Activated effector memory CD4-positive, alpha-beta T cell treated with anti-CD3 and anti-CD28 coated beads, Interleukin-2, amount 50 U/mL, for 16 hours (primary cell): ENCODE results near the gene MYO1F.
"Not testable (repeated sequence)": the region's sequence is repeated elsewhere in the genome, so short reads cannot be mapped to it uniquely, and the experiment has no call there.

ENCODE experiments used
- DNase-seq: peaks from one replicate; pipeline ENCODE4 v3.0.0-alpha.2; 2020

The MYO1F gene

DNA sequence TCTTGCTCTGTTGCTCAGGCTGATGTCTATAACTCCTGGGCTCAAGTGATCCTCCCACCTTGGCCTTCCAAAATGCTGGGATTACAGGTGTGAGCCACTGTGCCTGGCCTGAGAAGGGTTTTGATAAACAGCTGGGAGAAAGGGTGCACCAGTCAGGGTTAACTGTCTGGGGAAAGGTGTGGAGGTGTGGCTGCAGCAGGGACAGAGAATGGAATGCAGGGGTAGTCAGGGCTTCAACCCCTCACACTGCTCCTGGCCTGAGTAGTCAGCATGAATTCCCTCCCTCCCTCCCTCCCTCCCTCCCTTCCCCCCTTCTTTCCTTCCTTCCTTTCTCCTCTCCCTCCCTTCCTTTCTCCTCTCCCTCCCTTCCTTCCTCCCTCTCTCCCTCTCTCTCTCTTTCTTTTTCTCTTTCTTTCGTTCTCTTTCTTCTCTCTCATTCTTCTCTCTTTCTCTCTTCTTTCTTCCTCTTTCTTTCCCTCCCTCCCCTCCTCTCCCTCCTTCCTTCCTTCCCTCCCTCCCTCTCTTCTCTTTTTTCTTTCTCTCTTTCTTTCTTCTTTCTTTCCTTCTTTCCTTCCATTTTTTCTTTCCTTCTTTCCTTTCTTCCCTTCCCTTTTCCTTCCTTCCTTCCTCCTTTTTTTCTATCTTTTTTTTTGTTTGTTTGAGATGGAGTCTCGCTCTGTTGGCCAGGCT is 16.0 kb downstream of the MYO1F start:
- no peak for DNase-seq

DNA sequence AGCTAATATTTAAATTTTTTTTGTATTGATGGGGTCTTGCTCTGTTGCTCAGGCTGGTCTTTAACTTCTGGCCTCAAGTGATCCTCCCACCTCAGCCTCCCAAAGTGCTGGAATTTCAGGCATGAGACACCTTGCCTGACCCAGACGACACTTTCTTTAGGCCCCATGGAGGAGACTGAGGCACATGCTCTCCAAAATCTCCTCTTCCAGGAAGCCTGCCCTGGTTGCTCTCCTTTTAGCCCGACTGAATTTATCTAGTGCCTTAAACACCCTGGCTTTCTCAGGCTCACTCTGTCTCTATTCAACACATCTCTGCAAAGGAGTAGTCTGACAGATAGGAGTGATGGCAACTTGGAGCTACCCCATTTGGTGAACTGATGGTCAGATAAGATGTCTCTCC is 18.9 kb downstream of the MYO1F start:
- no peak for DNase-seq

DNA sequence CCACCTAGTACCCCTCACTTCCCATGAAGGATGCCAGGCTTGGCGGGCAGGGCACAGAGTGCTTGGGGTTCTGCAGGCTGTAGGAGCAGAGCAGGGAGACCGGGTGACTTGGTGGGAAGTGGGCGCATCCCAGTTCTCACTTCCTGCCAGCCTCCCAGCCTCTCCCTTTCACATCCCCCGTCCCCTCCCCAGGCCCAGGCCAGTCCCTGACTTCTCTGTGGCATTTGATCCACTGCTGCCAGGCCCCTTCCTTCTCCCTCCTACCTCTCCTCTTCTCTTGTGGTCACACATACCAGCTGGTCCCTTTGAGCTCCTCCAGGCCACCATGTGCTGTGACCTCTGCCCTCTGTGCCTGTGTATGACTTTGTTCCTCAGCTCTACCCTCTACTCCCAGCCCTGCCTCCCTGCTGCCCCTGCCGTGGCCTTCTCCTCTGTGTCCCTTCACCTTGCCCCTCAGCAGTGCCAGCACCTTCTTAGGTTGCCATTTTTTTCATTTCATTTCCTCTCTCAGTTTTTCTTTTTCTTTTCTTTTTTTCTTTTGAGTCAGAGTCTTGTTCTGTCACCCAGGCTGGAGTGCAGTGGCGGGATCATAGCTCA is 19.5 kb downstream of the MYO1F start:
- no peak for DNase-seq

DNA sequence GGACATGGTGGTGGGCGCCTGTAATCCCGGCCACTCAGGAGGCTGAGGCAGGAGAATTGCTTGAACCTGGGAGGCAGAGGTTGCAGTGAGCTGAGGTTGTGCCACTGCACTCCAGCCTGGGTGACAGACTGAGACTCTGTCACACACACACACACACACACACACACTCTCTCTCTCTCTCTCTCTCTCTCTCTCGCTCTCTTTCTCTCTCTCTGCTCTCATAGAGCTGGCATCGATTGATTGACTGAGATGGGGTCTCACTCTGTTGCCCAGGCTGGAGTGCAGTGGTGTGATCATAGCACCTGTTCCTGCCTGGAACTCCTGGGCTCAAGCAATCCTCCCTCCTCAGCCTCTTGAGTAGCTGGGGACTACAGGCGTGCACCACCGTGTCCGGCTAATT is 23.5 kb downstream of the MYO1F start:
- not testable (repeated sequence) for DNase-seq

DNA sequence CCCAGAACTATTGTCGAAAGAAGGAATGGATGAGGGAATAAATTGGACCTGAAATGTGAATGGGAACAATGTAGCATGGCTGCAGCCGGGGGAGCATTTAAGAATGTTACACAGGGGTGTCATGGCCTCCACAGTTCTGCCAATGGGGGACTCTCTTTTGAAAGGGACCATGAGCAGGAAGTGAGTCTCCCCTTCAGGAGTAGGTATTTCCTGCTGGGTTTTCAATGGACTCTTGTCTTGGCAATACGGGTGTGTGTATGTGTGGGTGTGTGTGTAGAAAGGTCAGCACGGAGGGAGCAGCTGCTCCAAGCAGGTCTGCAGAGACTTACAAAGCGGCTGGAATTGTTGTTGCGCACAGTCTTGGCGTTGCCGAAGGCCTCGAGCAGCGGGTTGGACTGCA is 24.4 kb downstream of the MYO1F start:
- no peak for DNase-seq

DNA sequence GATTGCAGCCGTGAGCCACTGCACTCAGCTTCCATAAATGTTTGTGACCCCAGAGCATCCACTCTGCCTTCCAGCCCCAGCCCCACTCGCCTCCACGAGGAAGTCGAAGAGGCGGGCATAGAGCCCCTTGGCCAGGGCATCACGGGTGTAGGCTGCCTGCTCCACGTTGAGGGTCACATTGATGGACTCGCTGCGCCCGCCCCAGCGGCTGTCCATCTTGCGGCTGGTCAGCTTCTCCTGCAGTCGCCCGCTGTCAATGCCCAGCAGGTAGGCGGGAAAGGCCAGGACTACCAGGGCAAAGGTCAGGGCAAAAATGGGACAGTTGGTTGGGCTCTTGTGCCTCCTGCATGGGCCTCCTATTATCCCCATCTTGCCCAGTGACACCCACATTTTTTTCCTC is 27.2 kb downstream of the MYO1F start:
- DNase-seq: no peak

DNA sequence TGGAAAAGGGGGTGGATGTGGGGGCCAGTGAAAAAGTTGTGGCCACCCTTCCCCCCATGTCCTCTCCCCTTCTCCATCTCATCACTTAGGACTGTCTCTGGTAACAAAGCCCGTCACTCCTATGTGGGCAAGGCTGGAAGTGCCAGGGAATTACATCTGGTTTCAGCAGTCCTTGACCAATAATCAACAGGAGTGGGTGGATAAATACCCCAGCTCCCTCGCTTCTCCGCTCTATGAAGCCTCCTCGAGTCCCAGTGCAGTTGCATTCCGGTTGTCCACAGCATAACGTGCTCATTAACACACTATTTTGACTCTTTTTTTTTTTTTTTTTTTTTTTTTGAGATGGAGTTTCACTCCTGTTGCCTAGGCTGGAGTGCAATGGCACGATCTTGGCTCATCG is 31.5 kb downstream of the MYO1F start:
- no peak for DNase-seq

DNA sequence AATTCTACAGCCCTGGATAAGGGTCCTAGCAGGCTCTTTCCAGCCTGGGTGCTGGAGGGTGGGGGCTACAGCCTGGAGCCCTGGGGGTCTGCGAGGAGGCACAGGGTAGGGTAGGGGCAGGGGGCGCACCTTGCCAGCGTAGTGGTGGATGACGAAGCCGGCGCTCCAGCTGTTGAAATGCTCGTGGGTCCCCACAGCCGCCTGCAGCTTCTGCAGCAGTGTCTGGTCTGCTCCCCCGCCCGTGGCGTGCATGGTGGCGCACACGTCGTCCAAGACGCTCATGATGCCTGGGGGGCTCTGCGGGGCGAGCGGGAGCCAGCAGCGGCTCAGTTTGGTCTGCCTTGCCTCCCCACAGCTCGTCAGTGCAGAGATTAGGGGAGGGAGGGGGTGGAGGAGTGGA is 33.1 kb downstream of the MYO1F start:
- DNase-seq: no peak

DNA sequence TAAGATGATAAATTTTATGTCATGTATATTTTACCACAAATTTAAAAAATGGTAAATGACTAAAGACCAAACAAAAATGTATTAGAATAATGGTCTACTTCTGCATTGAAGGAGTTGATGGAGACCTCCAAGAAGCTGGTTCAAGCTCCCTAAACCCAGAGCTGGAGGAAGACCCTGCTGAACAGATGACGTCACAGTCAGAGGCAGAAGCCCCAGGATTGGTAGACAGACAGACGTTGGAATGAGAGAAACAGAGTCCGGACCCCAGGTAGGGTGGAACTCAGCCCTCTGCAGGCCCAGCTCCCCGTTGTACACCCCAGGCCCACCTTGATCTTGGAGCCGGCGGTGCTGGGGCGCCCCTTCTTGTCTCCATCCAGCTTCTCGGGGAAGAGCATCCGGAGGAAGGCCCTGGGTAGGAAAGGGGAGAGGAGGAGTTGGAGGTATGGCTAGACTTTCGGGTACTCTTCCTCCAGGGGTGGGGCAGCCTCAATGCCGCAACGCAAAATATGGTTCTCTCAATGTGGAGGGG is 37.6 kb downstream of the MYO1F start:
- DNase-seq: no peak

DNA sequence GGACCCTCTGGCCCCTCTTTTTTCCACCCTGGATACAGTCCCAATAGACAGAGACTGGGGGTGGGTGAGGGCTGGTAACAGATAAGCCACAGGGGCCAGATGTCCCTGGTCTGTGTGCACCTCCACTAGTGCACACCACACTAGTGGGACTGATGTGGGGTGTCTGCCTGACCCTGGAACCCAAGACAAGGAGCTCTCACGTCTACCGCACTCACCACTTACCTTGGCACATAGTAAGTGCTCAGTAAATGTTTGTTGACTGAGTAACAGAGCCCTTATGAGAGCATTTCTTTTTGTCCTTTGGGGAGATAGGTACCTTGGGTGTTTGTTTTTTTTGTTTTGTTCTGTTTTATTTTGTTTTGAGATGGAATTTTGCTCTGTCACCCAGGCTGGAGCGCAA is 40.1 kb downstream of the MYO1F start:
- DNase-seq: no peak

DNA sequence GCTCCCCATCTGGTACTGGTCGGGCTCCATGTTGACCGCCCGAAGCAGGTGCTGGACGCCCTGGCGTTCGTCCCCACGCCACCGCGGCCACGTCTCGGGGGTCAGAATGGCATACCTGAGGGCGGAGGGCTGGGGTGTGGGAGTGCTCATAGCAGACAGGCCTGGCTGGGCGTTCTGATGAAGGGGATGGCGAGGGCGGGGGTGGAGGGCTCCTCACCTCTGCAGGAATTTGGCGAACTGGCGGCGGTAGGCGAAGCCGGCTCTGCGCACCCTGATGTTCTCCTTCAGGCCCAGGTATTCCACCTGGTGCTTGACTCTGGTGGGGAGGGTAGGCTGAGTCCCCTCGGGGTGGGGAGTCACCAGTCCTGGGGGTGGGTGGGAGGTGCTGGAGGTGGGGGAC is 41.0 kb downstream of the MYO1F start:
- no peak for DNase-seq

DNA sequence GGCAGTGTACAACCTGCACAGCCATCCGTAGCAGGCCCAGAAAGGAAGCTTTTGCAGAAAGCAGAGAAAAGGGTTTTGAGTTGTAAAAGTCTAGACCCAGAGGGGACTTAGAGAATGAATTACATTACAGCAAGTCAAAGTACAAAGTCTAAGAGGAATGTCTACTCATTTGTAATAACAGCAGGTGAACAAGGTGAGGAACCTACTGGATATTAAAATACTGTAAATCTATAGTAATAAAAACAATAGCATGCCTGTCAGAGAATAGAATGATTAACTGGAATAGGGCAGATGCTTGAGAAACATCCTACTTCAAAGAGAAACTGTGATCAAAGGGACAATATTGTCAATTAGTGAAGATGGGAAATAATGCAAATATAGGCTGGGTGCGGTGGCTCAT is 45.0 kb downstream of the MYO1F start:
- DNase-seq: no peak

DNA sequence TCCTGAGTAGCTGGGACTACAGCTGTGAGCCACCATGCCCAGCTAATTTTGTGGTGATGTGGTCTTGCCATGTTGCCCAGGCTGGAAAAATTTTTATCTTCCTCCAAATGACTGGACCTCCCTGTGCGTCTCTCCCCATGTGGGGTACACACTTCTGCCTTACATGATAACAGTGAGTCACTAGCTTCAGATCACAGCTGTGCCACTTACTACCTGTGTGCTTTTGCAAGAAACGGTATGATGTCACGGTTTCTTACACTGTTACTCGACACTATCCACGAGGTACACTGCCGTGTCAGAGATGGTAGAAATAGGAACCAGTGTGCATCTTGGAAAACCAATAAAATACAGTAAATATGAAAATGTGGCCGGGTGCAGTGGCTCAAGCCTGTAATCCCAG is 45.8 kb downstream of the MYO1F start:
- no peak for DNase-seq

DNA sequence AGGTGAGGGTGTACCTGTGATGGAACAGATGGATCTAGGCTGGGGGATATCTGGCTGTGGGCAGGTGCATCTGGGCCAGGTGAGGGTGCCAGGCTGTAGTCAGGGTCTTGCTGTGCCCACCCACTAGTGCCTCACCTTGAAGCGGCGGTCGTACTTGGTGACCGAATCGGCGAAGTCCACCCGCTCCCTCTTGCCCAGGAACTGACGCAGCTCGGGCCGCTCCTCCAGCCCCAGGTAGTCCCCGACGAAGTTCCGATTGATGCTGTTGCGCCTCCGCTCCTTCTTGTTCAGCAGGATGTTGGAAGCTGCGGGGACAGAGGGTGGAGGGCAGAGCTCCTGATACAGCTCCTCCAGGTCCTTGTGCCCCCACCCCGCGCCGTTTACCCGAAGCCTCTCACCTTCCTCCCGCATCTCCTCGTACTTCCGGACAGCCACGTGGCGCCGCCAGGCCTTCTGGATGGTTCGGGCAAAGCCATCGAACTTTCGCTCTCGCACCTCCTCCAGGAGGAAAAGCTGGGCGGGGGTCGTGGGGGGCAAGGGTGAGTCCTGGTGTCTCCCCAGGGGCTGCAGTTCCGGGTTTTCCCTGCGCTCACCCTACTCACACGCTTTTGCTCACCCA is 47.1 kb downstream of the MYO1F start:
- DNase-seq: no peak

DNA sequence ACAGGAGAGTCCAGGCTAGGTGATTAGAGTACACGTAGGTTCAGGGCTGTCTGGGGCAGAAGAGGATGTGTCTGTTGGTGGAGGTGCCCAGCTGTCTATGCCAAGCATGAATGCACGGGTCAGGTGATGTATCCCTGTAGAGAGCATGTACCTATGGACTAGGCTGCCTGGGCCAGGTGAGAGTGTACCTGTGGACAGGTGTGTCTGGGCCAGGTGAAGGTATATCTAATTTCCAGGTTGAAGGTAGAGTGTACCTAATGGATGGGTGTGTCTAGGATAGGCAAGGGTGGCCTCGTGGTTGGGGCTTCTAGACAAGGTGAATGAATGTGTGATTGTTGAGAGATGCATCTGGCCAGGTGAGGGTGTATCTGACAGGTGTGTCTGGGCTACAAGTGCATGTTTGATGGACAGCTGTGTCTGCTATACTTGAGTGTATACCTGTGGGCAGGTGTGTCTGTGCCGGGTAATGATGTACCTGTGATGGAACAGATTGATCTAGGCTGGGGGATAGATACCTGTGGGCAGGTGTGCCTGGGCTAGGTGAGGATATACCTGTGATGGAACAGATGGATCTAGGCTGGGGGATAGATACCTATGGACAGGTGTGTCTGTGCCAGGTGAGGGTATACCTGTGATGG is 47.8 kb downstream of the MYO1F start:
- no peak for DNase-seq

DNA sequence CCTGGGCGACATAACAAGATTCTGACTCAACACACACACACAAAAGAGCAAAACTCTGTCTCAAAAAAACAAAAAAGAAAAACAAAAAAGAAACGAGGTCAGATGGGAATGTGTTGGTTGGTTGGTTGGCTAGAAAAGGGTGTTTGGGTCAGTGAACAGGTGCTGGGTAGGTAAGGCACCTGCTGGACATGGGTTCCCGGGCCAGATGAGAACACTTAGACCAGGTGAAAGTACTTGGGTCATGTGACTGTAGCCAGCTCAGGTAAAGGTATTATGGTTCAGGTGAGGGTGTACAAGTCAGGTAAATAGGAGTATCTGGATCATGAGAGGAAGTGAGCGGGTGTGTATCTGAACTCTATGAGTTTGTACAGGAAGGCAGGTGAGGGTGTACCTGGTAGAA is 48.7 kb downstream of the MYO1F start:
- DNase-seq: no peak

DNA sequence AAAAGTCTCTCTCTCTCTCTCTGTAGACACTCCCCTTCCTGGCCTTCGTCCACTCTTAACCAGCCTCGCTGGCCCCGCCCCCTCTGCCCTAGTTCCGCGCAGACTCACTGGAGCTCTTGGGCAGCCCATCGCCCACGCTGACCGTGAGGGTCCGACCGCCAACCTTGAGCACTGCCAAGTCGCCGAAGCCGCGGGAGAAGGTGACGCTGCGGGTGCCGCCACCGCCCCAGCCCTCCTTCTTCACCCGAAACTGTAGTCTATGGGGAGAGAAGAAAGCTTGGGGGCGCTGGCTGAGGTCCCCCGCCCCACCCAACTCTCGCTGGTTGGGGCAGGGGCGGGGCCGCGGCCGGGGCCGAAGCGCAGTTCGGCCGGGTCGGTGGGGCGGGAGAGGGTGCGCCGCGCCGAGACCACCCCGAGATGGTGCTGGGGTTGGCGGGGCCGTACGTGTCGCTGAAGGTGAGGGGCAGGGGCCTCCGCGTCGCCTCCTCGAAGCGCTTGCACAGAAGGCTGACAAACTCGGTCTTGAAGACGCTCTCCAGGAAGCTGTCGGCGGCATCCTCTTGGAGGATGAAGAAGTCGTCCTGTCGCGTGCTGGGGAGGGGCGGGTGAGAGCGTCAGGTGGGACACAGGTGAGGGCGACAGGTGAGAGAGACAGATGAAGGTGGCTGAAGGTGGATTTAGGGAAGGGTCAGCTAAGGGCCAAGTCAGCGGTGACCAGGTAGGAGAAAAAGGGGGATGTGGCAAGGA is 50.7 kb downstream of the MYO1F start:
- DNase-seq: no peak

DNA sequence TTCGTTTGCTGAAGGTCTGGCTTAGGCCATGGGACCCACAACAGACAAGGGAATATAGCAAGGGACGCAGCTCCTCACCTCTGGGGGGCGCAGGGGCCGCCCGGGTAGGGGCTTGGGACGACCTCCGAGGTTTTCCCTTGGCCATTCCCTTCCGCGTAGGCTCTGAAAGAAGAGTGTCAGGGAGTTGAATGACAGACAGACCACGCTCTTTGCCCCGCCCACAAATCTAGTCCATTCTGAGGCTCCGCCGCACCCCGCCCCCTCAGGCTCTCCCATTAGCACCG is 51.9 kb downstream of the MYO1F start:
- DNase-seq: no peak

DNA sequence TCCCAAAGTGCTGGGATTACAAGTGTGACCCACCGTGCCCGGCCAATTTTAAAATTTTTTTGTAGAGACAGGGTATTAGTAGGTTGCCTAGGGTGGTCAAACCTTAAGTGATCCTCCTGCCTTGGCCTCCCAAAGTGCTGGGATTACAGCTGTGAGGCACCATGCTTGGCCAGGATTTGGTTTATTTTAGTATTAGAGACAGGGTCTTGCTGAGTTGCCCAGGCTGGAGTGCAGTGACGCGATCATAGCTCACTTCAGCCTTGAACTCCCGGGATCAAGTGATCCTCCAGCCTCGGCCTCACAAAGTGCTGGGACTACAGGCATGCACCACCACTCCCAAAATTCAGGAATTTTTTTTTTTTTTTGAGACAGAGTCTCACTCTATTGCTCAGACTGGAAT is 57.9 kb downstream of the MYO1F start:
- no peak for DNase-seq

DNA sequence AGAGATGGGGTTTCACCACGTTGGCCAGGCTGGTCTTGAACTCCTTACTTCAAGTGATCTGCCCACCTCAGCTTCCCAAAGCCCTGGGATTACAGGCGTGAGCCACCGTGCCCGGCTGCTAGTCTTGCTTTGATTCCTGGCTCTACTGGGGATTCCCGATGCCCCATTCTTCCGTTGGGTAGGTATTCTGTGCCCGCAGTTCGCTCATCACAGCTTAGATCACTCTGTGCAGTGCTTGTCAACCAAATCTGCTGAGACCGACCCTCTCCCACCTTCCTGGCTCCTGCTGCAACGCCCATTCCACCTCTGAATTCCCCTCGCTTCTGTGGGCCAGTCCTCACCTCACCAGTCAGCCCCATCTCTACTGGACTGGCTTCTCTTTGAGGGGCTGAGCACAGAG is 58.7 kb downstream of the MYO1F start:
- DNase-seq: peak; percentile 65

DNA sequence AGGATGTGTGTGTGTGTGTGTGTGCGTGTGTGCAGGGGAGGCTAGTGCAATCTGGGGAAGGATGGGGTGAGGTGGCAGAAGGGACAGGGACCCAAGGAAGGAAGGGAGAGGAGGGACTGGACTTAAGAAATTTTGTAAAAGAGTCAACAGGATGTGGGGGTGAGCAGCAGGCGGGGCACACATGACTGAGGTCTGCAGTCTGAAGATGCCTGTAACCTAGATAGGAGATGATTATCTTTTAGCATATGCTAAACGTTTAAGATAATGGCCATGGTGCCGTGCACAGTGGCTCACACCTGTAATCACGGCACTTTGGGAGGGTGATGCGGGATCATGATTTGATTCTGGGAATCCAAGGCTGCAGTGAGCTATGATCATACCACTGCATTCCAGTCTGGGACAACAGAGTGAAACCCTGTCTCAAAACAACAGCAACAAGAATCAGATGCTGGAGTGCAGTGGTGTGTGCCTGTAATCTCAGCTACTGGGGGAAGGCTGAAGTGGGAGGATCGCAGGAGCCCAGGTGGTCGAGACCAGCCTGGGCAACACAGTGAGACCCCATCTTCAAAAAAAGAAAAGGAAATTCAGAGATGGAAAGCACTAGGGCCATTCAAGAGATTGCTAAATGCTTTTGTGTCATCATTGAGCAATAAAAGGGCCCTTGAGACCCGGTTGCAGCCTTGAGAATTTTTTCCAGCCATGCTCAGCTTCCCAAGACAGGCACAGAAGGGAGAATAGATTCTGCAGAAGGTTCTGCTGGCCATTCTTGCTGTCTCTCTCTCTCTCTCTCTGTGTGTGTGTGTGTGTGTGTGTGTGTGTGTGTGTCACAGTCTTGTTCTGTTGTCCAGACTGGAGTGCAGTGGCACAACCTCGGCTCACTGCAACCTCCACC is 59.4 kb downstream of the MYO1F start:
- DNase-seq: peak; percentile 83

DNA sequence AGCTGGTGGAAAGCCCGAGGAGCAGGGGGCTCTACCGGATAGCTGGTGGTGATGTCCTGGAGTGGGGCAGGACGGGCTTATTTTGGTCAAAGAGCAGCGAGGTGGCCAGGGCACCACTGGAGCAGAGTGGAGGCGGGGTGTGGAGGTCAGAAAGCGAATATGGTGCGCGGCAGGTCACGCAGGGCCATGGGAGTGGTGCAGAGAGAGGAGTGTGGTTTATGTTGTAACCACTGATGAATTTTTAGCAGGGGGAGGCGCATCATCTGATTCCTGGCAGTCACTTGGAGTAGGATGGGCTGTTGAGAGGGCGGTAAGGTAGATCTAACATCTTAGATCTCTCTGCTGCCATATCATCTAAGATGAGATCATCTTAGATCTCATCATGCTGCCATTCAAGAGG is 61.9 kb downstream of the MYO1F start:
- peak; percentile 77 for DNase-seq
